ENCODE results near the gene GPR183. TPM values are rescaled to one million over a fixed set of nuclear protein-coding genes. Genes with fewer than 3 reads are reported as not detected.

GPR183 gene
- polyA plus RNA-seq, 1 donor from 2014 or later, result 494 TPM

DNA sequence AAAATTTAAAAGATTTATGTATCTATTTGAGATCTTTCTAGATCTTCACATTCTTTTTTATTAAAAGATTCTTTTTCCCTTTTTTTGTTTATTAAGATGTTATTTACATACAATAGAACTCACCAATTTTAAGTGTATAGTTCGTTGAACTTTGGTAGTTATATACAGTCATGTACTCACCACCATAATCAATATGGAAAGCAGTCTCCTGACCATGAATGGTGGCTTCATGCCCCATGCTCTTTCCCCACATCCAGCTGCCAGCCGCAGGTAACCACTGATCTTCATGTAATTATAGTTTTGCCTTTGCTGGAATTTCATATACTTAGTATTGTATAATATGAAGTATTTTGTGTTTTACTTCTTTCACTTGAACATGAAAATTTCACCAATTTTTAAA, 20.6 kb upstream of the GPR183 start:
- Mint-ChIP-seq H3K4me1 (peaks cover 33 to 44% (median 43%) of the 10 kb centered on the region in 3 donors), H3K4me3 (no peak overlapping the region), H3K27ac (no peak overlapping the region), H3K36me3 (peaks cover 8% of the 10 kb centered on the region), H3K9me3 (no peaks in the 10 kb centered on the region), H3K27me3 (no peaks in the 10 kb centered on the region)

DNA sequence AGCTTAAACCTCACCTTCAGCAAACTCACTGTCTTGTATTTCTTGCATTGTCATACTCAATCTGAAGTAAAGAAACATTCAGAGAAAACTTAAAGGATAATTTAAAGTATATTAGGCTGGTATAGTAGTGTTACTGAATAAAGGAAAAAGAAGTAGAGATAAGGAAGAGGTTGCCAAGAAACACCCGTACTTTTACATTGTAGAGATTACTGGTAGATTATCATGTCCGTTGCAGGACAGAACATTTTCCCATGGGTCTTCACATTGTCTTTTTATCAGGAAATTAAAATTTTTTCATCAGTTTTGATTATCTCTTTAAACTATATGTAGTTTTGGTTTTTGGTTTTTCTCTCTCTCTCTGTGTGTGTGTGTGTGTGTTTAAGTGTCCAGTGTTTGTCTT, 19.9 kb upstream of the GPR183 start:
- no peak overlapping the region for H3K4me3 Mint-ChIP-seq
- H3K36me3 Mint-ChIP-seq, result peaks cover 8% of the 10 kb centered on the region
- peaks cover 36 to 47% (median 46%) of the 10 kb centered on the region in 3 donors for H3K4me1 Mint-ChIP-seq
- peak overlapping the region in 2 of 3 donors; percentile 21 to 71 for H3K27ac Mint-ChIP-seq
- no peaks in the 10 kb centered on the region for H3K9me3 Mint-ChIP-seq
- H3K27me3 Mint-ChIP-seq, result no peaks in the 10 kb centered on the region

DNA sequence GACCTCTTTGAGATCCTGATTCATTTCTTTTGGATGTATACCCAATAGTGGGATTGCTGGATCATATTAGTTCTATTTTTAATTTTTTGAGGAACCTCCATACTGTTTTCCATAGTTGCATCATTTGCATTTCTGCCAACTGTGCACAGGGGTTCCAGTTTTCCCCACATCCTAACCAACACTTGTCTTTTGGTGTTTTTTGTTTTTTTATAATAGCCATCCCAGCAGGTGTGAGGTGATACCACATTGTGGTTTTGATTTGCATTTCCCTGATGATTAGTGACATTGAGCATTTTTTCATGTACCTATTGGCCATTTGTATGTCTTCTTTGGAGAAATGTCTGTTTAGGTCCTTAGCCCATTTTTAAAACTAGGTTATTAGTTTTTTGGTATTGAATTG, 18.8 kb upstream of the GPR183 start:
- H3K4me1 Mint-ChIP-seq, result peaks cover 37 to 47% (median 44%) of the 10 kb centered on the region in 3 donors

DNA sequence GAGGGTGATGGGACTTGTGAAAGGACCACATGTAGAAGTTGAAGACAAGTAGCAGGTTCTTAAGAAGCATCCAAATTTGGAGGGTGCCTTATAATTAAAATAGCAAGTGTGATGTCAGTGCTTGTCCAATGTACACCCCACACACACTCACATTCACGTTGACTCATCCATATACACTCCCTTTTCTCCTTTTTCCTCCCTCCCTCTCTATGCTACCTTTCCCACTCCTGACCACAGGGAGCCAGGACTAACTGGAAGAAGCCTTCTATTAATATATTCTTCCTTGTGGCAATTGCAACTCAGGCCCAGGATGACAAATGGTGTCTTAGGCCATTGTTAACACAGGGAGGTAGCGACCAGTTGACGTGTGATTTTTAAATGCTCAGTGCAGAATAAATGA, 16.3 kb upstream of the GPR183 start:
- Mint-ChIP-seq H3K4me3 (no peak overlapping the region), H3K27ac (peak overlapping the region in 2 of 3 donors; percentile 29 to 78), H3K27me3 (no peaks in the 10 kb centered on the region), H3K4me1 (peaks cover 43 to 52% (median 51%) of the 10 kb centered on the region in 3 donors), H3K36me3 (peaks cover 6% of the 10 kb centered on the region), H3K9me3 (no peaks in the 10 kb centered on the region)

More for the DNA sequence above, 18.8 kb upstream of the GPR183 start:
- H3K36me3 Mint-ChIP-seq, result peaks cover 8% of the 10 kb centered on the region
- H3K9me3 Mint-ChIP-seq, result no peaks in the 10 kb centered on the region
- H3K4me3 Mint-ChIP-seq, result peak overlapping the region in 3 of 4 donors; percentile 14 to 59 (median 35)
- no peaks in the 10 kb centered on the region for H3K27me3 Mint-ChIP-seq
- peak overlapping the region; percentile 34 to 72 (median 71) for H3K27ac Mint-ChIP-seq

DNA sequence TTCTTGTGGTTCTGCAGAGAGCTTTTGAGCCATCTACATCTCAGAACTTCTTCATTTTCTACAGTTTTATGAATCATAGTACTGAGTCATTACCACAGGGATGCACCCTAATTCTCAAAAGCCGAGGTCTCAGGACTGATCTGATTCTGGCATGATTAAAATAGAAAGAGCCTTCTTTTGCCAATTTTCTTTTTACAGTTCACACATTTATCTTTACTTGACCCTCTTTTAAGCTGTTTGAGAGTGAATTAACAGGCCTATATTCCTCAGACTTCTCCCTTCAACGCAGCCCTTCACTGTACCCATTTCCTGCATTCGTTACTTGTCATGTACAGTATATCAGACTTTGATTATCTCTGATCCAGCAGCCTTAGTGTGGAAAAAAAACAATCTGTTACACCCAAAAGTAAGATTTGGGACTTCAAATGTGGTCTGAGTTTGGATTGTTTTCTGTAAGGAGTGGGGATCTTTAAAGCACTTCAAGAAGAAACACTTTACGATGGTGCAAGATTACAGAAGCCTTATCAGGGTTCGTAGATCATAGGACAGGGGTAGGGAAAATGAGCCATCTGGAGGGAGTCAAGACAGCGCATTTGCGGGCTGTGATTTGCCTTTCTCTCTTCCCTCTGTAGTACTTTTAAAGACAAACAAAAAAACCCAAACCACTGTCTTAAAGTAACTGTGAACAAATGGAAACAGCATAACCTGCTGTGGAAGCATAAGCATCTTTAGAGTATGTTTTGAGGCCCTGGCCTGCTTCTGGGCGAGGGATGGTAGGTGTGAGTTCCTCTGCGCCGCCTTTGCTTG, 15.3 kb upstream of the GPR183 start:
- Mint-ChIP-seq H3K4me1 (peaks cover 43 to 52% (median 51%) of the 10 kb centered on the region in 3 donors), H3K36me3 (peaks cover 6% of the 10 kb centered on the region), H3K27me3 (no peaks in the 10 kb centered on the region), H3K4me3 (peak overlapping the region; percentile 6 to 83 (median 74)), H3K27ac (peak overlapping the region; percentile 29 to 87 (median 78)), H3K9me3 (no peaks in the 10 kb centered on the region)

DNA sequence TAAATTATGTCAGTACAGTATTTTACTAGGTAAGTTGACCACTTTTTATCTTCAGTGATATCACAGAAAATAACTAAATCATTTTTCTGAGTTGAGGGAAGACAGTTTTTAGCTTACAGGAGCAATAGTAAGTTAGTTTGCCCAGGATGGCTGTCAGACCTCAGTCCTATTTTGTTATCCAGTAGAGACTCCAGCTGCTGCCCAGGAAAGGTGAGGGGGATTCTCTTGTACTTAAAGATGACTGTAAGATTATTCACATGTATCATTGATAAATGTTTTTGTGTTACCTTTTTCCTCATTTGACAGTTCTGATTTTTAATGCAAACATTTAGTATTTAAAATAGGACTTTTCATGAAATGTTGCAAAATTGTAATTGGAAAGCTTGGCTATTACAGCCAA, 14.5 kb upstream of the GPR183 start:
- Mint-ChIP-seq H3K4me3 (peak overlapping the region in 3 of 4 donors; percentile 73 to 83 (median 76)), H3K9me3 (no peaks in the 10 kb centered on the region), H3K4me1 (peaks cover 38 to 49% (median 44%) of the 10 kb centered on the region in 3 donors), H3K27ac (peak overlapping the region; percentile 29 to 87 (median 78)), H3K27me3 (no peaks in the 10 kb centered on the region), H3K36me3 (peaks cover 6% of the 10 kb centered on the region)

DNA sequence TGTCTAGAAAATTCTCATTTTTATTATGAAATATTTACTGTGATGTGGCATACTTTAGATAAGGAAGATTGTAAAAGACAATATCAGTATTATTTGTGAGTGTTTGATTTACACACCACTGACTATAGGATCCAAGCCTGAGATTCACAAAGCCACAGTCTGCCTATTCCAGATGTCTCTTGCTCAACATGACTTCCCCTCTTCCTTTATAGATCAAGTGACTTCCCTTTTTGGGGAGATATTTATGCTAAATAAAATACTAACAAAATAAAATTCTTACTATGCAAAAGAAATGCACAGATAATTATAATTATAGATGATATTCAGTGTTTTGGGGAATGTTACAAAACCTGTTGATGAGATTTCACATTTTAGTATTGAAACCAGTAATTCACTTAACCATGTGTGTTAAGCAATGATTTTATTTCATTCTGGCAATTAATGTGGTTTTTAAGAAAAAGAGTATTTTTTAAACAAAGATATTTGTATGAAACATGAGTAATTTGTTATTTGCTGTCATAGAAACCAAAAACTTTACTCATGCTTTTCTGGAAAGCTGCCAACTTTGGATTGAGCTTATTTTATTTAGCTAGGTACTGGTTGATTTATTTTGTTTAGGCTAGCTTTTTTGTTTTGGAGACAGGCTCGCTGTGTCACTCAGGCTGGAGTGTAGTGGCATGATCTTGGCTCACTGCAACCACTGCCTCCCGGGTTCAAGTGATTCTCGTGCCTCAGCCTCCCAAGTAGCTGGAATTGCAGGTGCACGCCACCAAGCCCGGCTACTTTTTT, 13.7 kb upstream of the GPR183 start:
- H3K4me1 Mint-ChIP-seq, result peaks cover 34 to 46% (median 44%) of the 10 kb centered on the region in 3 donors
- H3K4me3 Mint-ChIP-seq, result no peak overlapping the region

DNA sequence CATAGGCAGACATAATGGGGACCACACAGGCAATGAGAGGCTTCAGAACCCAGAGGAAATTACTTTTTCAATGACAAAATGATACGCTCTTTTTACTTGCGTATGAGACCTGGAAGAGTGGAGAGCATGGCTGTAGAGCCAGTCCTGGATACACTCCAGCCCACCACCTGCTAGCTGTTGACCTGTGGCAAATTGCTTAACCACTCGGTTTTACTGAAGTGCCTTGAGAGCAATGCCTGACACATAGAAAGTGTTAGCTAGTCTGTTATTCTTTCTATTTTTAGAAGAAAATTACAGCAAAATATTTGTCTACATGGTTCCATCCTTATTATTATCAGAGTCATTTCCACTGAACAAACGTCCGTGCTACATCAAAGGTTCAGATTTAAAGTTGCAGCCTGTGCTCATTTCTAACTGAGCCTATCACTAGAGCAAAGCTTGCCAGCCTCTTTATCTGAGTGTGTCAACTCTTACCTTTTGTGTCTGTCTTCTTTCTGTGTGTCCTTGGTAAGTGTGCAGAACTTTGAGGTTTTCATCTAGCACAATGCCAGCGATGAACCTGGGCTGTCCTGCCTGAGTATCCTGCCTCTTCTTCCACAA, 9.6 kb upstream of the GPR183 start:
- no peaks in the 10 kb centered on the region for H3K27me3 Mint-ChIP-seq

More for the DNA sequence above, 13.7 kb upstream of the GPR183 start:
- peaks cover 8% of the 10 kb centered on the region for H3K36me3 Mint-ChIP-seq
- peak overlapping the region in 1 of 3 donors; percentile 23 for H3K27ac Mint-ChIP-seq
- H3K27me3 Mint-ChIP-seq, result no peaks in the 10 kb centered on the region
- H3K9me3 Mint-ChIP-seq, result no peaks in the 10 kb centered on the region

DNA sequence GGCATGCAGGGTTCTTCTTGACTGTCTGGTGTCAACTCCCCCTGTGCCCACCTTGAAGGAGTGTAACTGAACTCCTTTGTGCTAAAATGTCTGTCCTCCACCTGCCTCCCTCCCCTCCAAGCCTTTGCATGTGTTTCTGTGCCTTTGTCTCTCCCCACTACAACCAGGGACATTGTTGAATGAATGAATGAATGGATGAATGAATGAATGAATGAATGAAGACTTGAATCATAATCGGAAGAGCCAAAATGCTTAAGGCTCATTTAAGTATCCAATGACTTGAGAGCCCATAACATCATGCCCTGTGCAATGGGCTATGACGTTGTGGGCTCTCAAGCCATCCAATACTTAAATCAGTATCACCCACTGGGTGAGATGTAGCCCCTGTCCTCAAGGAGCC, 9.0 kb upstream of the GPR183 start:
- Mint-ChIP-seq H3K9me3 (no peaks in the 10 kb centered on the region), H3K36me3 (peaks cover 21% of the 10 kb centered on the region), H3K4me3 (no peak overlapping the region), H3K27ac (peak overlapping the region in 2 of 3 donors; percentile 27 to 39), H3K27me3 (no peaks in the 10 kb centered on the region), H3K4me1 (peaks cover 18 to 28% (median 21%) of the 10 kb centered on the region in 3 donors)

More for the DNA sequence above, 9.6 kb upstream of the GPR183 start:
- no peak overlapping the region for H3K27ac Mint-ChIP-seq
- no peak overlapping the region for H3K4me3 Mint-ChIP-seq
- peaks cover 19 to 30% (median 20%) of the 10 kb centered on the region in 3 donors for H3K4me1 Mint-ChIP-seq
- H3K9me3 Mint-ChIP-seq, result no peaks in the 10 kb centered on the region
- H3K36me3 Mint-ChIP-seq, result peaks cover 21% of the 10 kb centered on the region

DNA sequence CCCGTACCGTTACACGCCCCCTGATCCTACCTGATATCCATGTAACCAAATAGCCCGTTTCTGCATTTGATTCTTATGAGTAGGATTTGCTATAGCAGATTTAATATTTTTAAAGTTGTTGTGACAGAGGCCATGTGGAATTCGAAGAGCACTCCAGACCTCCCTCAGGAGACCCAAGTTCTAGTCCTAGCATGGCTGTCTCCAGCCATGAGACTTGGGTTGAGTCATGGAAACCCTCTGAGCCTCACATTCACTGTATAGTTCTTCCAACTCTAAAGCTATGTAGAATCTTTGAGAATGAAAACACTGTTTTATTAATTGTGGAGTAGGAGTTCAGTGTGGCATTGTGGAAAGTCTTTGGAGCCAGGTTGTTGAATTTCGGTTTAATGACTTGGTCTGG, 8.0 kb upstream of the GPR183 start:
- H3K4me3 Mint-ChIP-seq, result no peak overlapping the region
- H3K36me3 Mint-ChIP-seq, result peaks cover 24% of the 10 kb centered on the region
- H3K27me3 Mint-ChIP-seq, result no peaks in the 10 kb centered on the region
- H3K4me1 Mint-ChIP-seq, result peaks cover 26 to 32% (median 28%) of the 10 kb centered on the region in 3 donors
- H3K9me3 Mint-ChIP-seq, result no peaks in the 10 kb centered on the region
- H3K27ac Mint-ChIP-seq, result peak overlapping the region in 1 of 3 donors; percentile 60

DNA sequence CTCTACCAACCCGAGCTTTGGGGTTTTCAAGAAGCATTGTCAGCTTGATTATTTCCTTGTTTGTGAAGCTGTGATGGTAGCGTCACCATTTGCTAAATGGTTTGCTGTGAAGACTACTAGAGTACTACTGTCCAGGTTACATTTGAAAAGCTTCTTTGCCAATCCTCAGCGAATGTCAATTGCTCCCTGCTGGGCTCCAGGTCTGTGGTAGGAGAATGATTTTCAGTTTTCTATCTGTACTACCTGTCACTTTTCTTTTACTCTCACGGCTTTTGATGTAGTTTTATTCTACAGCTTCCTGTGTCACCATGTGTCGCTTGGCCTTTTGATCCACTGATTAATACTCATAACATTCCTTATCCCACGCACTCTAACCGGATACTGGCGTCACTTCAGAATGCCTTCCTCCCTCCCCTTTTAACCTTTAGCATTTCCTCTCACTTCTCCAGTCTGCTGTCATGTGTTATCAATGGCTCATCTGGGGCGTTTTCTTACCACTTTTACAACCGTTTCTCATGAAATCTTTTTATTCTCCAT, 7.5 kb upstream of the GPR183 start:
- no peak overlapping the region for H3K4me3 Mint-ChIP-seq
- H3K27ac Mint-ChIP-seq, result peak overlapping the region in 2 of 3 donors; percentile 39 to 60
- H3K36me3 Mint-ChIP-seq, result peaks cover 24% of the 10 kb centered on the region
- H3K9me3 Mint-ChIP-seq, result no peaks in the 10 kb centered on the region
- H3K4me1 Mint-ChIP-seq, result peaks cover 27 to 34% (median 30%) of the 10 kb centered on the region in 3 donors
- H3K27me3 Mint-ChIP-seq, result no peaks in the 10 kb centered on the region

DNA sequence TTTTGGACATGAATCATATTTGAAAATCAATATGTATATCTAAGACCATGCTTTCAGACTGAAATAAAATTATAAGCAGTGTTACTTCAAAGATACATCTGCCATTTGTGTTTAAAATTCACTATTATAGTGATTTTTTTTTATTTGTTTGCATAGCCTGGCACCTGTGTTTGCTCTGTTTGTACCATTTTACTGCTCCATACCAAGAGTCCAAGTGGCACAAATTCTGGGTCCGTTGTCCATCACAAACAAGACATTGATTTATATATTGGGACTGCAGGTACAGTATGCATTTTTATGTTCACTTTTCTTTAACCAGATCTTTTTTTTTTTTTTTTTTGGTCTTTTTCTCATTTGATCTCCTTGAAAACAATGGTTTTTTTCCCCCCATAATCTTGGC, 6.7 kb upstream of the GPR183 start:
- H3K9me3 Mint-ChIP-seq, result no peaks in the 10 kb centered on the region
- peaks cover 23% of the 10 kb centered on the region for H3K36me3 Mint-ChIP-seq
- peak overlapping the region in 1 of 4 donors; percentile 38 for H3K4me3 Mint-ChIP-seq
- no peaks in the 10 kb centered on the region for H3K27me3 Mint-ChIP-seq
- peaks cover 22 to 32% (median 32%) of the 10 kb centered on the region in 3 donors for H3K4me1 Mint-ChIP-seq
- peak overlapping the region in 2 of 3 donors; percentile 46 to 60 for H3K27ac Mint-ChIP-seq

DNA sequence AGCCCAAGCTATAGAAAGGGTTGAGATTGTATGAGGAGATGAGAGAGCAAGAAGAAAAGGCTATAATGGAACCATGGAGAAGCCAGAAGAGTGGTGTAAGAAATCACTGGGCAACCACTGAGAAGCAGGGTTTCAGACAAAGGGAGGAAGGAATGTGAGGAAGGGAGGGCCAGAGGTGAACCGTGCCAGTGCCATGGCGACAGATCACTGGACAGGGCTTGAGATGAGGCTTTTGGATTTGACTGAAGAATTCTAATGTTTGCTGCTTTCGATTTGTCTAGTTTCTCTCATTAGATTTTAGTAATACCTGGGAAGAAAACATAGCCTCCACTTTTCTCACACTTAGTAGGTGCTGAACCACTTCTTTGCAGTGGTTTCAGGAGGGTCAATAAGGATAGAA, 6.3 kb upstream of the GPR183 start:
- Mint-ChIP-seq H3K27me3 (no peaks in the 10 kb centered on the region), H3K9me3 (no peaks in the 10 kb centered on the region), H3K27ac (peak overlapping the region in 1 of 3 donors; percentile 60), H3K36me3 (peaks cover 24% of the 10 kb centered on the region), H3K4me3 (peak overlapping the region in 1 of 4 donors; percentile 38), H3K4me1 (peaks cover 22 to 36% (median 35%) of the 10 kb centered on the region in 3 donors)

DNA sequence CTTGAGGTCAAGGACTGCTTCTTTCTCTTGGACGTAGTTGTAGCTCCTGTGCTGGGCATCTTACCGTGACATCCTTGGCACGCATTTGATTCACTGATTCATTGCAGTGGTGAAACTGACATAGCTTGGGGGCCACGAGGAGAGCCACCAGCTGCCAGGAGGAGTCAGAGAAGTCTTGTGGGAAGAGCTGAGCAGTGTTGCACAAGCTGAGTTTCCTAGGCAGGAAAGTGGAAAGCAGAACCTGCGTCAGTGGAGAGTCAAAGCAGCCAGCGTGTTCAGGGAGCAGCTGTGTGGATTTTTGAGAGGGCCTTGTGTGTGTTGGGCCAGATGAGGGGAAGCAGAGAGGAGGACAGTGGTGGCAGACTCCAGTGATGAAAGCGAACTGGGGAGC, 5.3 kb upstream of the GPR183 start:
- peak overlapping the region in 1 of 4 donors; percentile 9 for H3K4me3 Mint-ChIP-seq
- peaks cover 30 to 45% (median 45%) of the 10 kb centered on the region in 3 donors for H3K4me1 Mint-ChIP-seq

More for the DNA sequence above, 5.3 kb upstream of the GPR183 start:
- Mint-ChIP-seq H3K27ac (peak overlapping the region in 2 of 3 donors; percentile 10 to 91), H3K36me3 (peaks cover 24% of the 10 kb centered on the region), H3K27me3 (no peaks in the 10 kb centered on the region), H3K9me3 (no peaks in the 10 kb centered on the region)
